Stomach (tissue), 9 donors: ENCODE results near the gene ACTN4. TPM values are rescaled to one million over a fixed set of nuclear protein-coding genes. Genes with fewer than 3 reads are reported as not detected.

Experiments
- DNase-seq, 2 donors: peaks; one replicate each; pipeline versions ENCODE4 v3.0.0 to v3.0.0-alpha.2; 2013 to 2019
- H3K27ac ChIP-seq, 5 donors: fragments of 200-600 bp in 4 of 5; sonication (generic) in 4 of 5; one replicate each; pipeline ENCODE4 v1.5.1; 2013 to 2019; ENCODE audit warnings: mild to moderate bottlenecking in 1 of 5, moderate library complexity in 1 of 5
- H3K27me3 ChIP-seq, 3 donors: fragments of 200-600 bp; sonication (generic); one replicate each; pipeline ENCODE4 v1.5.1; 2017 to 2019; ENCODE audit warnings: mixed run types in 1 of 3
- H3K36me3 ChIP-seq, 4 donors: fragments of 200-600 bp; sonication (generic); 1 replicate in 3 of 4; 2 replicates in 1 of 4; pipeline ENCODE4 v1.5.1; 2016 to 2019
- H3K4me1 ChIP-seq, 4 donors: fragments of 200-600 bp; sonication (generic); one replicate each; pipeline ENCODE4 v1.5.1; 2016 to 2019
- H3K4me3 ChIP-seq, 4 donors: fragments of 200-600 bp; sonication (generic) in 3 of 4; one replicate each; pipeline ENCODE4 v1.5.1; 2016 to 2019; ENCODE audit warnings: mild to moderate bottlenecking in 1 of 4
- H3K9me3 ChIP-seq, 4 donors: fragments of 200-600 bp; sonication (generic); one replicate each; pipeline ENCODE4 v1.5.1; 2016 to 2019
- EP300 ChIP-seq: sonication (generic); formaldehyde crosslinking; IDR thresholded peaks from one replicate; pipeline ENCODE4 v1.6.1; 2017; ENCODE audit warnings: antibody characterized with exemption
- POLR2A ChIP-seq, 4 donors: fragments of 450-650 bp; IDR thresholded peaks; one replicate each; pipeline ENCODE4 v1.6.1; 2016; ENCODE audit warnings: antibody characterized with exemption in 4 of 4, control low read depth in 2 of 4, mild to moderate bottlenecking in 1 of 4, moderate library complexity in 1 of 4
- POLR2AphosphoS5 ChIP-seq, 3 donors: sonication (generic); formaldehyde crosslinking; IDR thresholded peaks; one replicate each; pipeline ENCODE4 v1.6.1; 2016; ENCODE audit warnings: antibody characterized with exemption in 3 of 3
- WGBS, 5 donors: extraction: QIAGEN DNeasy Blood & Tissue Kit in 3 of 5; methylation state at CpG; one replicate each; pipeline versions ENCODE4 v1.1.5 to v1.1.7; 2013 to 2018; 5-methylcytosine and 5-hydroxymethylcytosine counted together
- intact Hi-C: fragments of 100-400 bp; cut with DNase I; formaldehyde crosslinking; loops from one replicate; pipeline ENCODE4 v1.15.1; 2023; ENCODE audit warnings: low total_unique reads
- polyA plus RNA-seq, 3 donors: library from polyadenylated mRNA; stranded (reverse); fragments of 200-250 nt; gene quantifications; one replicate each; pipeline ENCODE4 v1.2.3, GENCODE V29; 2013
- total RNA-seq, 5 donors: library from RNA; depleted of rRNA; stranded (reverse); fragments of >200 nt; gene quantifications; one replicate each; pipeline versions ENCODE4 v1.1.0 to v1.2.3, GENCODE V29; 2014 to 2016
- TF ChIP-seq, protein P1 (sequence below), 7 experiments: fragments of 450-650 bp in 4 of 7; fragments of 200-600 bp in 3 of 7; sonication (generic) in 3 of 7; IDR thresholded peaks; one replicate each; pipeline ENCODE4 v1.5.1; 2016 to 2019; ENCODE audit warnings: antibody characterized with exemption in 7 of 7, control low read depth in 2 of 7, mild to moderate bottlenecking in 1 of 7
- donor health status: healthy with polysubstance abuse.
- donor health status: Bipolar disorder and iron deficiency.
- donor health status: healthy.

ACTN4 gene
- total and polyA plus RNA-seq, 8 donors: 55.3 to 343 (median 261) TPM

DNA sequence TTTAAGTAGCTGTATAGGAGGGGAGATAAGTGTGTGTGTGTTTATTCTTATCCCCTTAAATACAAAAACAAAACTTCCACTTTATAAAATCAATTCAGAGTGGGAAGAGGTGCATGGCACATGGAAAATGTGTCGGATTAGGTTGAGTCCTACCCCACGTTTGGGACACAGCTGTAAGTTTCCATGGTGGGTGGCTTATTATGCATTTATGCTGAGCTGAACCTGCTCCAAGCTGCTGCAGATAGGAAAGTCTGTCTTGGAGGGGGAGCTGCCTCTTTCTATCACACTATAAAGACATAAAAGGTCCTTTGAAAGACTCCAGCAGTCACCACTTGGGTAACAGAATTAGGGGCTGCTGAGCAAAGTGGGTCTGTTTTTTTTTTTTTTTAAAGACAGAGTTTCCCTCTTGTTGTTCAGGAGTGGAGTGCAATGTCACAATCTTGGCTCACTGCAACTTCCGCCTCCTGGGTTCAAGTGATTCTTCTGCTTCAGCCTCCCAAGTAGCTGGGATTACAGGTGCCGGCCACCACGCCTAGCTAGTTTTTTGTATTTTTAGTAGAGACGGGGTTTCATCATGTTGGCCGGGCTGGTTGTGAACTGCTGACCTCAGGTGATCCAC, 15.2 kb downstream of the ACTN4 start:
- TF ChIP-seq, protein P1, sequence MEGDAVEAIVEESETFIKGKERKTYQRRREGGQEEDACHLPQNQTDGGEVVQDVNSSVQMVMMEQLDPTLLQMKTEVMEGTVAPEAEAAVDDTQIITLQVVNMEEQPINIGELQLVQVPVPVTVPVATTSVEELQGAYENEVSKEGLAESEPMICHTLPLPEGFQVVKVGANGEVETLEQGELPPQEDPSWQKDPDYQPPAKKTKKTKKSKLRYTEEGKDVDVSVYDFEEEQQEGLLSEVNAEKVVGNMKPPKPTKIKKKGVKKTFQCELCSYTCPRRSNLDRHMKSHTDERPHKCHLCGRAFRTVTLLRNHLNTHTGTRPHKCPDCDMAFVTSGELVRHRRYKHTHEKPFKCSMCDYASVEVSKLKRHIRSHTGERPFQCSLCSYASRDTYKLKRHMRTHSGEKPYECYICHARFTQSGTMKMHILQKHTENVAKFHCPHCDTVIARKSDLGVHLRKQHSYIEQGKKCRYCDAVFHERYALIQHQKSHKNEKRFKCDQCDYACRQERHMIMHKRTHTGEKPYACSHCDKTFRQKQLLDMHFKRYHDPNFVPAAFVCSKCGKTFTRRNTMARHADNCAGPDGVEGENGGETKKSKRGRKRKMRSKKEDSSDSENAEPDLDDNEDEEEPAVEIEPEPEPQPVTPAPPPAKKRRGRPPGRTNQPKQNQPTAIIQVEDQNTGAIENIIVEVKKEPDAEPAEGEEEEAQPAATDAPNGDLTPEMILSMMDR (IDR thresholded peaks at IDR 0.05): no peak
- TF ChIP-seq EP300 (no peak), POLR2A (IDR thresholded peaks at IDR 0.05) (no peak), POLR2AphosphoS5 (IDR thresholded peaks at IDR 0.05) (no peak)
- peak overlapping the region; percentile 55 to 99 (median 96) for H3K27ac ChIP-seq
- H3K36me3 ChIP-seq: peaks cover 0 to 10% (median 3%) of the 10 kb centered on the region in 4 donors
- H3K9me3 ChIP-seq: no peaks in the 10 kb centered on the region
- 66 to 81% (median 75%) methylated on average over 7 of the region's 7 CpGs for WGBS, 5 donors
- intact Hi-C loops: no loop called here
- H3K4me1 ChIP-seq: peaks cover 95 to 100% (median 99%) of the 10 kb centered on the region in 4 donors
- H3K27me3 ChIP-seq: no peaks in the 10 kb centered on the region
- H3K4me3 ChIP-seq: peak overlapping the region in 1 of 4 donors; percentile 17
- no peak for DNase-seq

DNA sequence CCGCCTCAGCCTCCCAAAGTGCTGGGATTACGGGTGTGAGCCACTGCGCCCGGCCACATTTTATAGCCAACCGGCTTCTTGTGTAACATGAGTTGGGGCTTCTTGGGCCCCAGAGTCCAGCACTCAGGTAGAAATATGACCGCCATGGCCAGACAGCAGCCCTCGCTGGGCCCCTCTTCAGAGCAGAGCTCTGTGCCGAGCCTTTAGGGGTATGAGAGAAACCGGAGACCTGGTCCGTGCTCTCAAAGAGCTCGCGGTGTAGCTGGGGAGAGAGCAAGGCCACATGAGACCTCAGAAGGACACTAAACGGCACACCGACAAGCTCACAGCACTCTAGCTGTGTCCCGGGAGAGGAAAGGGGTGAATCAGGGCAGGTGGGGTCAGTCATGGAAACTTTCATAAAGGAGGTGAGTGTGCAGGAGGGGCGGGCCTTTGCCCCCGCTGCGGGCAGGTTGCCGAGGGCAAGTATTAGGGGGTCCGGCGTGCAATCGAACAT, 15.8 kb downstream of the ACTN4 start:
- Histone ChIP-seq H3K36me3 (peaks cover 0 to 10% (median 3%) of the 10 kb centered on the region in 4 donors), H3K27ac (peak overlapping the region; percentile 6 to 99 (median 96)), H3K4me3 (no peak overlapping the region), H3K27me3 (no peaks in the 10 kb centered on the region), H3K4me1 (peaks cover 93 to 100% (median 99%) of the 10 kb centered on the region in 4 donors), H3K9me3 (no peaks in the 10 kb centered on the region)
- TF ChIP-seq POLR2AphosphoS5 (IDR thresholded peaks at IDR 0.05): no peak
- TF ChIP-seq, protein P1 (IDR thresholded peaks at IDR 0.05): no peak
- TF ChIP-seq EP300: no peak
- no peak for TF ChIP-seq POLR2A (IDR thresholded peaks at IDR 0.05)
- WGBS, 5 donors: 78 to 94% (median 91%) methylated on average over 21 to 22 of the region's 22 CpGs
- intact Hi-C loops: no loop called here
- no peak for DNase-seq

DNA sequence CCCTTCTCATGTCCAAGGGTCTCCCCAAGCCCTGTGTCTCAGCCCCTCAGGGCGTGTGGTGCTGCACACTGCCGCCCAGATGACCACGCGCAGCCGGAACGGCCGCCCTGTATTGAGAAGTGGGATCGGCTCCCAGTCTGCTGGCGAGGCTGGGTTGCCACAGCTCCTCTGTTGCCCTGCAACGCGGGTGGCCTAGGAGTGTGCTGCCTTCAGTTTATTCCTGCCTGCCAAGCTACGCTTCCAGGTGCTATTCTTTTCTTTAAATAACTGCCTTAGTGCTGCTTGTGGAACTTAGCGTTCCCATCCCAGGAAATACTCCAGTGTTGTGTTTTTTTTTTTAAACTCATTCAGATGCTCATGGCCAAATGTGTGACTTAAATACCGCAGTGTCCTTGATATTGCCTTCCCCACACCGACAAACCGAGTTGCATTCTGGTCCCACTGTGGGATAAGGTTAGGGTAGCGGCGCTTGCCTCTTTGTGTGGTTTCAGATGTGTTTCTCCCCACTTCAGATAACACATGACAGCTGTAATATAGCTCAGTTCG, 16.6 kb downstream of the ACTN4 start:
- Histone ChIP-seq H3K9me3 (no peaks in the 10 kb centered on the region), H3K4me3 (peak overlapping the region in 1 of 4 donors; percentile 17), H3K36me3 (peaks cover 0 to 17% (median 3%) of the 10 kb centered on the region in 4 donors), H3K27ac (peak overlapping the region; percentile 51 to 99 (median 96)), H3K27me3 (no peaks in the 10 kb centered on the region), H3K4me1 (peaks cover 98 to 100% (median 100%) of the 10 kb centered on the region in 4 donors)
- intact Hi-C loops: no loop called here
- peak in 1 of 2 donors; percentile 70 for DNase-seq
- 53 to 66% (median 61%) methylated on average over 12 to 19 of the region's 19 CpGs for WGBS, 5 donors
- TF ChIP-seq, protein P1 (IDR thresholded peaks at IDR 0.05): no peak
- TF ChIP-seq POLR2AphosphoS5 (IDR thresholded peaks at IDR 0.05): peak; percentile 35 to 91 (median 48)
- peak; percentile 37 for TF ChIP-seq EP300
- TF ChIP-seq POLR2A (IDR thresholded peaks at IDR 0.05): no peak

DNA sequence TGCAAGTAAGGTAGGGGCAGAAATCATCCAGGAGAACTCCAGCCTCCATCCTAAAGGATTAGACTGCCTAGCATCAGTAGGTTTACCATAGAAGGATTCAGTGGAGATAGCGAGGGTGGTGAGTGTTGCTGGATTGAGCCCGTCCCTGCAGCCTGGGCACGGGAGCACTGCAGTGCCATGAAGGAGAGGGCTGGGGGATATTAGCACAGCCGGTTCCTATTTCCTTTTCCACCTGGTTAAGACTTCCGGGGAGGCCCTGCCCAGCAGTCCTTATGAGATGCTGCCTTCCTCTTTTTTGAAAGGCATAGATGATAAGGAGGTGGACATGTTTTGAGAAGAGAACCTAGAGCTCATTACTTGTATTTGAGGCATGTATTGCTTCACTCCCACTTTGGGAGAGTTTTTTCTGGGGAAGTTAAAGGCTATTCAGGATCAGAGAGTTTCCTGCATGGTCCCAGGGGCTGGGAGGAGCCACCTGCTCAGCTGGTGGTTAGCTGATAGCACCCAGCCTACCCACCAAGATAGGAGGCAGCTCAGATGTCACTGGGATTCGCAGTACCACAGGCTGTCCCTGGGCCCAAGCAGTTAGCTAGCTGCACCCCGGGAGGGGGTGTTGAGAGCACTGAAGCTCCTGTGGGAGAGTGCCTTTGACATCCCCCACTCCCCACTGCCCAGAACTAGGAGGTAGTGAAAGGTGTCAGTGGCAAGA, 17.2 kb downstream of the ACTN4 start:
- Histone ChIP-seq H3K9me3 (no peaks in the 10 kb centered on the region), H3K36me3 (peaks cover 0 to 17% (median 3%) of the 10 kb centered on the region in 4 donors), H3K4me3 (peak overlapping the region in 1 of 4 donors; percentile 17), H3K4me1 (peaks cover 98 to 100% (median 100%) of the 10 kb centered on the region in 4 donors), H3K27ac (peak overlapping the region; percentile 58 to 99 (median 96)), H3K27me3 (no peaks in the 10 kb centered on the region)
- WGBS, 5 donors: 36 to 43% (median 39%) methylated on average over 7 of the region's 7 CpGs
- TF ChIP-seq, protein P1 (IDR thresholded peaks at IDR 0.05): no peak
- TF ChIP-seq EP300: no peak
- no peak for TF ChIP-seq POLR2A (IDR thresholded peaks at IDR 0.05)
- no peak for TF ChIP-seq POLR2AphosphoS5 (IDR thresholded peaks at IDR 0.05)
- DNase-seq: no peak
- intact Hi-C loops: no loop called here
